HL-60 (cell line): ENCODE data around the gene FAM177B.

ENCODE experiments used
- DNase-seq, 2 experiments: peaks; one replicate each; pipeline ENCODE4 v3.0.0-alpha.2; 2010 to 2020; ENCODE audit warnings: low read depth in 1 of 2, low spot score in 1 of 2
- H3K27ac ChIP-seq: fragments of 250-450 bp; sonication (Bioruptor Pico); replicated peaks from 2 replicates; pipeline ENCODE4 v1.5.1; 2020; ENCODE audit warnings: mild to moderate bottlenecking, moderate library complexity
- H3K27me3 ChIP-seq: fragments of 250-450 bp; sonication (Bioruptor Pico); 2 replicates; pipeline ENCODE4 v1.5.1; 2021; ENCODE audit warnings: mild to moderate bottlenecking, moderate library complexity; ENCODE audit not compliant: insufficient read depth, poor library complexity, severe bottlenecking
- H3K4me3 ChIP-seq: replicated peaks from 2 replicates; pipeline ENCODE4 v1.5.1; 2011; ENCODE audit warnings: mild to moderate bottlenecking, control low read depth, low read length; ENCODE audit not compliant: insufficient read depth
- CTCF ChIP-seq: IDR thresholded peaks from one replicate; pipeline ENCODE4 v1.5.1; 2011; ENCODE audit warnings: low read length, control low read depth, inconsistent platforms; ENCODE audit not compliant: insufficient read depth
- GABPA ChIP-seq: IDR thresholded peaks from 2 replicates; pipeline ENCODE4 v1.6.1; 2012; ENCODE audit warnings: low read depth
- POLR2AphosphoS5 ChIP-seq: IDR thresholded peaks from 2 replicates; pipeline ENCODE4 v1.6.1; 2012; ENCODE audit warnings: low read depth
- REST ChIP-seq: IDR thresholded peaks from 2 replicates; pipeline ENCODE4 v1.6.1; 2012; ENCODE audit warnings: low read depth; ENCODE audit not compliant: insufficient replicate concordance
- SPI1 ChIP-seq: IDR thresholded peaks from 2 replicates; pipeline ENCODE4 v1.6.1; 2012; ENCODE audit warnings: low read depth, mild to moderate bottlenecking, borderline replicate concordance
- long read RNA-seq: library from polyadenylated mRNA; unstranded; transcript quantifications from one replicate; pipeline ENCODE4 v2.0.0, GENCODE V29; 2020

The FAM177B gene
- long read RNA-seq, partial matches to known transcripts, result 0 of 1 reads
- long read RNA-seq, other reads (novel, unspliced or antisense), result 1 of 1 reads

GRCh38 chr1:222736972-222737371, at the start of gene FAM177B:
Gene FAM177B, plus strand, starts transcription at chr1:222737202. Its CDS starts 9,344 bp downstream, at chr1:222746546.
- Histone ChIP-seq H3K27me3 (no peaks in the 10 kb centered on the region), H3K27ac (no peak within 1 kb of the TSS), H3K4me3 (no peak within 1 kb of the TSS)
- no peak for DNase-seq
- TF ChIP-seq SPI1 (no peak), POLR2AphosphoS5 (no peak), CTCF (no peak), GABPA (no peak)

GRCh38 chr1:222691016-222691415, 46.0 kb upstream of the FAM177B start:
- TF ChIP-seq CTCF, result no peak
- TF ChIP-seq POLR2AphosphoS5, result no peak
- TF ChIP-seq REST, result no peak
- no peak for TF ChIP-seq SPI1
- no peak for TF ChIP-seq GABPA
- Histone ChIP-seq H3K4me3 (no peak overlapping the region), H3K27me3 (no peaks in the 10 kb centered on the region), H3K27ac (no peak overlapping the region)
- no peak for DNase-seq

GRCh38 chr1:222694927-222695326, 42.1 kb upstream of the FAM177B start:
- no peak overlapping the region for H3K27ac ChIP-seq
- no peak overlapping the region for H3K4me3 ChIP-seq
- no peaks in the 10 kb centered on the region for H3K27me3 ChIP-seq
- TF ChIP-seq POLR2AphosphoS5, result no peak
- no peak for TF ChIP-seq GABPA
- no peak for TF ChIP-seq SPI1
- TF ChIP-seq CTCF, result no peak
- TF ChIP-seq REST, result no peak
- DNase-seq, result no peak

GRCh38 chr1:222696741-222697140, 40.3 kb upstream of the FAM177B start:
- Histone ChIP-seq H3K27ac (no peak overlapping the region), H3K27me3 (no peaks in the 10 kb centered on the region), H3K4me3 (no peak overlapping the region)
- DNase-seq, result no peak
- TF ChIP-seq POLR2AphosphoS5, result no peak
- TF ChIP-seq SPI1, result no peak
- no peak for TF ChIP-seq GABPA
- no peak for TF ChIP-seq REST
- no peak for TF ChIP-seq CTCF
